GM18858 (cell line): ENCODE measurements around the gene LAMTOR4.
"Not testable (repeated sequence)": the region's sequence is repeated elsewhere in the genome, so short reads cannot be mapped to it uniquely, and the experiment has no call there.

Source experiments
- ATAC-seq: cut with Tn5 transposase; IDR thresholded peaks from one replicate; pipeline ENCODE4 v1.9.1; 2021; ENCODE audit not compliant: unreplicated experiment

Gene LAMTOR4

DNA sequence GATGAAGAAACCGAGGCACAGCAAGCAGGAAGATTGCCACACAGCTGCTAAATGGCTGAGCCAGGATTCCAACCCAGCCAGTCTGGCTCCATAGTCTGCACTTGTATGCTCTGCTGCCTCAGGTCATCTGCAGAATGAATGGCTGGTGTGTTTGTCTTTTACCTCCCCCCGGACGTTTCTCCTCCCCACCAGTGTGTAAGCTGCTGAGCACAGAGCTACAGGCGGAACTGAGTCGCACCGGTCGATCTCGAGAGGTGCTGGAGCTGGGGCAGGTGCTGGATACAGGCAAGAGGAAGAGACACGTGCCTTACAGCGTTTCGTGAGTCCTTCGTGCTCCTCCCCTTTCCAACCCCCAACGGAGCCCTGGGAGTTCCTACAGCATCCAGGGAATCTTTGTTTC lies 26.7 kb upstream of the LAMTOR4 start:
- no peak for ATAC-seq

DNA sequence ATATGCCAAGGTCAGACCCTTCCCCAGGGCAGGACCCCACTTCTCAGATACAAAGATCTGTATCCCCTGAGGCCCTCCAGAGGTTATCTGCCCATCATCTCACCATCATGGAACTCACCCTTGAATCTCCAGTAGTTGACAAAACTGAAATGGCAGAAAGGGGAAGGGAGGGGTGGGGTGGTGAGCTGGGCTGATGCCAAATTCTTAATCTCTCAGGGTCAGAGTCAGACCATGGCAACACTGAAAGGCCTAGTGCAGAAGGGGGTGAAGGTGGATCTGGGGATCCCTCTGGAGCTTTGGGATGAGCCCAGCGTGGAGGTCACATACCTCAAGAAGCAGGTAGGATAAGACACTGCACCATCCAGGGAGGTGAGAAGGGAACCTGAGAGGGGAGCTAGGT lies 26.1 kb upstream of the LAMTOR4 start:
- no peak for ATAC-seq

DNA sequence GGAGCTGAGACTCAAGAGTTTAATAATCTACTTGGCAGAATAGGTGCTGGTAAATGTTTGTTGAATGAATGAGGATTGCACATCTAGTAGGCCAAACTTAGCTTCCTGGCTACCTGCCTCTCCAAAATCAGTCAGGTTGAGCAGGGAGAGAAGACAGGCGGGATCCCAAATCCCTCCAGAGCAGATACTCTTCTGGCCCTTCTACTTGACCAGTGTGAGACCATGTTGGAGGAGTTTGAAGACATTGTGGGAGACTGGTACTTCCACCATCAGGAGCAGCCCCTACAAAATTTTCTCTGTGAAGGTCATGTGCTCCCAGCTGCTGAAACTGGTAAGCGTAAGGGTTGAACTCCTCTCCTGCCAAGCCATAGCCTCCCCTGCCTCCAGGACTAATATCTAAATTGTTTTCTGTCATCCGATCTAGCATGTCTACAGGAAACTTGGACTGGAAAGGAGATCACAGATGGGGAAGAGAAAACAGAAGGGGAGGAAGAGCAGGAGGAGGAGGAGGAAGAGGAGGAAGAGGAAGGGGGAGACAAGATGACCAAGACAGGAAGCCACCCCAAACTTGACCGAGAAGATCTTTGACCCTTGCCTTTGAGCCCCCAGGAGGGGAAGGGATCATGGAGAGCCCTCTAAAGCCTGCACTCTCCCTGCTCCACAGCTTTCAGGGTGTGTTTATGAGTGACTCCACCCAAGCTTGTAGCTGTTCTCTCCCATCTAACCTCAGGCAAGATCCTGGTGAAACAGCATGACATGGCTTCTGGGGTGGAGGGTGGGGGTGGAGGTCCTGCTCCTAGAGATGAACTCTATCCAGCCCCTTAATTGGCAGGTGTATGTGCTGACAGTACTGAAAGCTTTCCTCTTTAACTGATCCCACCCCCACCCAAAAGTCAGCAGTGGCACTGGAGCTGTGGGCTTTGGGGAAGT lies 24.2 kb upstream of the LAMTOR4 start:
- no peak for ATAC-seq

DNA sequence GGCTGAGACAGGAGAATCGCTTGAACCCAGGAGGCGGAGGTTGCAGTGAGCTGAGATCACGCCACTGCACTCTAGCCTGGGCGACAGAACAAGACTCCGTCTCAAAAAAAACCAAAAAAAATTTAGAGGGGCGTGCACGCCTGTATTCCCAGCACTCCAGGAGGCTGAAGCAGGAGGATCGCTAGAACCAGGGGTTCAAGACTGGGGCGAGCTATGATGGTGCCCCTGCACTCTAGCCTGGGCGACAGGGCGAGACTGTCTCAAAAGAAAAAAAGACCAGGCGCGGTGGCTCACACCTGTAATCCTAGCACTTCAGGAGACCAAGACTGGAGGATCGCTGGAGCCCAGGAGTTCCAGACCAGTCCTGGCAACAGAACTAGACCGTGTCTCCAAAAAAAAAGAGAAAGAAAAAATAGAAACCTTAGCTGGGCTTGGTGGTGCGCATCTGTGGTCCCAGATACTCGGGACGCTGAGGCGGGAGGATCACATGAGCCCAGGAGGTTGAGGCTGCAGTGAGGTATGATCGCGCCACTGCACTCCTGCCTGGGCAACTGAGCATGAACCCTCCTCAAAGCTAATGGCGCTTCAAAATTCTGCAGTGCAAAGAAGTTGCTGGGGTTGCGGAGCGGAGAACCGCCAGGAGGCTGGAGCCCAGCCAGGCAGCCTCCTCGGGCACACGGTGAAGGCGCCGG lies 22.3 kb upstream of the LAMTOR4 start:
- ATAC-seq = peak; percentile 14

- peak; percentile 47 for ATAC-seq
Measured at GRCh38 chr7:100126931-100127865, 21.5 kb upstream of the LAMTOR4 start, which contains the start of gene MBLAC1. Gene MBLAC1 (plus strand): TSS chr7:100126967. CDS start chr7:100127396, 429 bp downstream.

DNA sequence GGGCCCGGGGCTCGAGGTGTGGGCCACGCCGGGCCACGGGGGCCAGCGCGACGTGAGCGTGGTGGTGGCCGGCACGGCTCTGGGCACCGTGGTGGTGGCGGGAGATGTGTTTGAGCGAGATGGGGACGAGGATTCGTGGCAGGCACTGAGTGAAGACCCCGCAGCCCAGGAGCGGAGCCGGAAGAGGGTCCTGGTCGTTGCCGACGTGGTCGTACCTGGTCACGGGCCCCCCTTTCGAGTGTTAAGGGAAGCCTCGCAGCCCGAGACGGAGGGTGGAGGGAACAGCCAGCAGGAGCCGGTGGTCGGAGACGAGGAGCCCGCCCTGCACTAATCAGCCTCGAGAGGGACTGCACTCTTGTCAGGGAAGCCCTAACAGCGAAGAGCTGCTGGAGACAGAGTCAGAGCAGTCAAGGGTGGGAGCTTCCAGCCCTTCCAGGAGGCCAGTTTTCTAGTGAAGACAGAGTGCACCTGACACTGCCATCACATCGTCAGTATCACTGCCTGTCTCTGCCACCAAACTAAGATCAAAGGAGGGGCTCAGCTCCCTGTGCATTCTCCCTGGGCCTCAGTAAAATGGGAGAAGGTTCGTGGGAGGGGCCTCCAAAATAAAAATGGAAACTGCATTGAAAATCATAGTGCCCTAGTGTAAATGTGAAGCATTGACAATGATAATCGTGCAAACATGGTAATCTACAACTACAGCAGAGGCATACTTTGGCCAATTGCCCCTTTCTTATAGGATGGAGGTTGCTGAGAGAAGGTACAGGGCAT lies 20.7 kb upstream of the LAMTOR4 start:
- no peak for ATAC-seq

DNA sequence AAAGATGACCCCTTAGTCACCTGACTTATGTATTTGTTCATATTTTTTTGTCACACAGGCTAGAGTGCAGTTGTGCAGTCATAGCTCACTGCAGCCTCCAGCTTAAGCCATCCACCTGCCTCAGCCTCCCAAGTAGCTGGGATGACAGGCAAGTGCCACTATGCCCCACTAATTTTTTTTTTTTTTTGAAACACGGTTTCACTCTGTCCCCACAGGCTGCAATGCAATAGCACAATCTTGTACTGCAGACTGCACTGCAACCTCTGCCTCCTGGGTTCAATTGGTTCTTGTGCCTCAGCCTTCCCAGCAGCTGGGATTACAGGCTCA lies 20.1 kb upstream of the LAMTOR4 start:
- ATAC-seq = no peak

GRCh38 chr7:100130220-100130607 lies 18.5 kb upstream of the LAMTOR4 start:
- ATAC-seq = not testable (repeated sequence)

DNA sequence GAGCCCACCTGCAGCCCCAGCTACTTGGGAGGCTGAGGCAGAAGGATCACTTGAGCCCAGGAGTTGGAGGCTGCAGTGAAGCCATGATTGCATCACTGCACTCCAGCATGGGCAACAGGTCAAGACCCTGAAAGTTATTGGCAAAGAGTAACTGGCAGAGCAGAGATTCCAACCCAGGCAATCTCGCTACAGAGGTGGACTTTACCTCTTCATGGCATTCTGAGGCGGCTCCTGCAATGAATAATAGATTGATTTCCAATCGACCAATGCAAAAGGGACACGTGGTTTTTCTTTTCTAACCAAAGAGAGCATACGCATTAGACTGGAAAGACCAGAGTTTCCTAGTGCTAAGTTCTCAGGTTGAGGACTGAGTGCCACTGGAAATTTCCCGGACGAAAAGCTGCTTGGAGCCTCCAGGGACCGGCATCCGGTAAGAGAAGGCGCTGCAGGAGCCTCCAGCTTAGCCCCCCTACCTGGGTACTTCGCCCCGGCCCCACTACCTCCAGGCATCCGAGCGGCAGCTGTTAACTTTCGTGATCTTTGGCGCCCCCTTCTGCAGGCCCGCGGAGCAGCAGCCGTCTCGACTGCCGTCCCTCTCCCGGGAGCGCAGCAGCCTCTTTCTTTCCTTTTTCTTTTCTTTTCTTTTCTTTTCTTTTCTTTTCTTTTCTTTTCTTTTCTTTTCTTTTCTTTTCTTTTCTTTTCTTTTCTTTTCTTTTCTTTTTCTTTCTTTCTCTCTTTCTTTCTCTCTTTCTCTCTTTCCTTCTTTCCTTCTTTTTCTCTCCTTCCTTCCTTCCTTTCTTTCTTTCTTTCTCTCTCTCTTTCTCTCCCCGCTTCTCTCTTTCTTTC lies 17.9 kb upstream of the LAMTOR4 start:
- ATAC-seq = no peak

DNA sequence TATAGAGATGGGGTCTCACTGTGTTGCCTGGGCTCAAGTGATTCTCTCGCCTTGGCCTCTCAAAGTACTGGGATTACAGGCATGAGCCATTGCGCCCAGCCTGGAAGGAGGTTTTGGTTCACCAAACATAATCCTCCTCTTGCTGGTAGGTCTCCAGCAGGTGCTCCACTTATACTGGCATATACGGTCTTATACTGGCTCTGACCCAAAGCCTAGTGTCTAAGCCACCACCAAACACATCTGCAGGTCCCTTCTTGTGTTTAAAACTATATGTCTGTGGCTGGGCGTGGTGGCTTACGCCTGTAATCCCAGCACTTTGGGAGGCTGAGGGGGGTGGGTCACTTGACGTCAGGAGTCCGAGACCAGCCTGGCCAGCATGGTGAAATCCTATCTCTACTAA lies 16.6 kb upstream of the LAMTOR4 start:
- ATAC-seq = no peak

DNA sequence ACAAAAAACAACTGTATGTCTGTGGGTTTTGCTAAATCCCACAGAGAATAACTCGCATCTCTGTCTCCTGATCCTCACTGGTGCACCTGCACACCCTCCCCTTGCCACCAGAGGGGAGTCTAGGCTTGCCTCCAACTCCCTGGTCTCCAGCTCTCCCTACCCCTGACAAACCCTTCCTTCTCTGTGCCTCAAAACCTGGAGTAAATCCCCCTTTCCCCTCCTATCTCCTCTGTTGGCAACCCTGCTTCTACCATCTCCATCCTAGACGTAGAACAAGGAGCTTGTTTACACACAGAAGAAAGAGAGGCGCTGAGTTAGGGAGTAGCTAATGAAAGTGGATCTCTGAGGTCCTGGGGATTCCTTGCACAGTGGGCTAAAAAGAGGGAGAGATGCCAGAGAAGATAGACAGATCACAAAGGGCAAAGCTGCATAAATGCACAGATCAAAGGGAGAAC lies 16.0 kb upstream of the LAMTOR4 start:
- no peak for ATAC-seq

GRCh38 chr7:100137851-100138760 lies 10.6 kb upstream of the LAMTOR4 start:
- no peak for ATAC-seq

DNA sequence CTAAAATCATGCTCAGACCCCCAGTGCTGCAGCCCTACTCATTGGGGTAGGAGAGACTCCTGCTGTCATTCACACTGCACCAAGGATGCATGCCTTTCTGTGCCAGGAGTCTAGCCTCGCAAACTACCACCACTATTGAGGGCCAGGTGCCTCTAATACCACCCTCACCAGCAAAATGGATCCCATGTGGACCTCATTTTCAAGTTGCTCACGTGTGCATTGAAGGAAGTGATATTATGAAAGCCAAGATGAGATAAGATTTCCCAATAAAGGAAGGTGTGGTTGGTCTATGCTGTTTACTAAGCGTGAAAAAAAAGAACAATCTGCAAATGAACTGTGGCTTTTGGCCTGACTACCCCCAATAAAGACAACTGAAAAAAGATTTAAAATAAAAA lies 7.2 kb upstream of the LAMTOR4 start:
- ATAC-seq = no peak

DNA sequence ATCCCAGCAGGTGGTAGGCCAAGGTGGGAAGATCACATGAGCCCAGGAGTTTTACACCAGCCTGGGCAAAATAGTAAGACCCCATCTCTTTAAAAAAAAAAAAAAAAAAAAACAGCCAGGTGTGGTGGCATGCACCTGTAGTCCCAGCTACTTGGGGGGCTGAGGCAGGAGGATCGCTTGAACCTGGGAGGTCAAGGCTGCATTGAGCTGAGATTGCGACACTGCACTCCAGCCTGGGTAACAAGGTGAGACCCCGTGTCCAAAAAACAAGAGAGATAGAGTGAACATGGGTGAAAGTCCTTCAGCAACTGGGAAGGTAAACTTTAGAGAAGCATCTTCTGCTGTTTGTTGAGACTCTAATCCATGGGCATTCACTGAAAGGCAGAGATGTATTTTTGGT lies 6.3 kb upstream of the LAMTOR4 start:
- ATAC-seq = no peak

- ATAC-seq = not testable (repeated sequence)
Measured at GRCh38 chr7:100146350-100146749, 2.4 kb upstream of the LAMTOR4 start.

GRCh38 chr7:100147278-100147677 lies 1.4 kb upstream of the LAMTOR4 start:
- no peak for ATAC-seq

DNA sequence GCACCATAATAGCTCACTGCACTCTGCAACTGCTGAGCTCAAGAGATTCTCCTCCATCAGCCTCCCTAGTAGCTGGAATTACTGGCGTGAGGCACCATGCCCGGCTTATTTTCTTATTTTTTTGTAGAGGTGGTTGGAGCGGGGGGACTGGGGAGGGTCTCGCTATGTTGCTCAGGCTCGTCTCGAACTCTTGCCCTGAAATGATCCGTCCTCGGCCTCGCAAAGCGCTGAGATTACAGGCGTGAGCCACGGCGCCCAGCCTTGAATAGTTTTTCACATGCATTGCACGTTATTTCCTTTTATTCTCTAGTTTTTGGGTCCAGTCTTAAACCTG lies 526 bp upstream of the LAMTOR4 start:
- no peak for ATAC-seq

GRCh38 chr7:100152404-100152803 lies 3.7 kb downstream of the LAMTOR4 start:
- ATAC-seq = no peak
